GM19328 (cell line): ENCODE data around the gene SLC4A8.

ENCODE experiments used
- ATAC-seq: cut with Tn5 transposase; IDR thresholded peaks from one replicate; pipeline ENCODE4 v1.9.1; 2021; ENCODE audit warnings: mild to moderate bottlenecking, moderate library complexity; ENCODE audit not compliant: unreplicated experiment

SLC4A8 gene

DNA sequence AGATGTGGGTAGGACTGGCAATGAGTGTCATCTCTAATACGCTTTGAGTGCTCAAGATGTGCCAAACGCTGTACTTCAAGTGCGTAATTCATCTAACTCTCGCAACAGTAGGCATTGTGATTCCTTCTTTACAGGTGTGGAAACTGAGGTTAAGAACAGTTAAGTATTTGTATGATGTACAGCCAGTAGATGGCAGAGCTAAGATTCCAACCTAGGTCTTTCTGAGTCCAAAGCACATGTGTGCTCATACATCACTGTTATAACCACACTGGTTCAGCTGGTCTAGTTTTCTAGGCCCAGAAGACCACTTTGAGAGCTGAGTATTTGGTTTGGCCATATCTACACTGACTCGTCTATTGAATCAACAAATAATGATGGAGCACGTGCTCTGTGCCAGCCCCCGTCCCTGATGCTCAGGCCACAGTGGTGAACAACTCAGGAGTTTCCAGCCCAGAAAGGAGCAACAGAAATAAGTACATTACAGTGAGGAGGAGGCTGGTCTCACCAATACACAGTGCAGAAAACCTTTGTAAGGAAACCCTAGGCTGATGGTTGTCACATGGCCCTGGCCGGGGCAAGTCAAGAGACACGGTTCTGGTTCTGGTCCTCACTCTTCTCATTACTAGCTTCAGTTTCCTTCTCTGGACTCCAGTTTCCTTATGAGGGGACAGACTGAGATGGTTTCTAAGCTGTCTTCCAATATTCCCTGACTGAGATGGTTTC, 97.1 kb downstream of the SLC4A8 start:
- ATAC-seq: no peak

DNA sequence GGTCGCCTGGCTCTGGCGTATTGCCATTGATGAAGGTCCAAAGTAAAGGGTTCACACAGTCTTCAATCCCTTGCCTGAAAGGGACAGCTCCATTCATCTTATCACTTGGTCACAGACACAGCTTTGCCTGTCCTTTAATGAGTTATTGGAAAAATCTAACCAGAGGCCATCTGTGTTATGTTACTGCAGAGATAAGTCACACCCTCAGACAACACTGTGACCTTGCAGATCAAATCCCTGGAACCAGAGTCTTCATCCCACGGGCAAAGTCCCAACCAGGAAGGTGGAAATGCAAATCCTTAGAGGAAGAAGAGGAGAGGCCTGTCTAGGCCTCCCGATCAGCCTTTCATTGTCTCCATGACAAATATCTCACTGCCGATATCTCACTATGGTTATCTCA, 98.1 kb downstream of the SLC4A8 start:
- ATAC-seq: no peak

DNA sequence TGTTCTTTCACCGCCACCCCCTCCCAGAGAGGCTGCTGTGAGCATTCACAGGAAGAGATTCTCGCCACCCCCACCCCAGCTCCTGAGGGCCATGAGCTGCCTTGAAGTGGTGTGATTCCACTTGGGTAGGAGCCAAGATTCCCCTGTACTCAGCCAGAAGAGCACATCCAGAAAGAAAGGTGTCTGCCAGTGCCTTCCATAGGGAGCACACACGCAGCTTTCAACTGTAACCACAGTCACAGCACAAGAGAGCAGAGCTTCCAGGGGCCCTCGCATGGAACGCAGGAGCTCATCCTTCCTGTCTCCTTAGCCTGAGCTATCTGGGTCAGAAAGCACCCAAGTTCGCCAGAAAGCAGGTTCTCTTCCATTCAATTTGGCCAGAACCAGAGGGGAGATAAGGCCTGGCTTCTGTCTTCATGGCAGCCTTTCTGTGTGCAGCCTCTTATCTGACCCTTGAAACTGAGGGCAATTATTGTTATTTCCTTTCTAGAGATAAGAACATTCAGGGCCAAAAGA, 99.8 kb downstream of the SLC4A8 start:
- ATAC-seq: no peak

DNA sequence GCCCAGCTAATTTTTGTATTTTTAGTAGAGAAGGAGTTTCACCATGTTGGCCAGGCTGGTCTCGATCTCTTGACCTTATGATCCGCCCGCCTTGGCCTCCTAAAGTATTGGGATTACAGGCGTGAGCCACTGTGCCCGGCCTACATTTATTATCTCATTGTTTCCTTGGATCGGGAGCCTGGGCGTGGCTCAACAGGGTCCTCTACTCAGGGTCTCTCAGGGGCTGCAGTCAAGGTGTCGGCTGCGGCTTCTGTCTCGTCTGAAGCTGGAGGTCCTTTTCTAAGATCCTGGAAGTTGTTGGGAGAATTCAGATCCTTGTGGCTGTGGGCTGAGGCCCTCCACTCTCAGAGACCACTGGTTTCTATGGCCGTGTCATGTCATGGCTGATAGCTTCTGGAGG, 100.9 kb downstream of the SLC4A8 start:
- no peak for ATAC-seq

DNA sequence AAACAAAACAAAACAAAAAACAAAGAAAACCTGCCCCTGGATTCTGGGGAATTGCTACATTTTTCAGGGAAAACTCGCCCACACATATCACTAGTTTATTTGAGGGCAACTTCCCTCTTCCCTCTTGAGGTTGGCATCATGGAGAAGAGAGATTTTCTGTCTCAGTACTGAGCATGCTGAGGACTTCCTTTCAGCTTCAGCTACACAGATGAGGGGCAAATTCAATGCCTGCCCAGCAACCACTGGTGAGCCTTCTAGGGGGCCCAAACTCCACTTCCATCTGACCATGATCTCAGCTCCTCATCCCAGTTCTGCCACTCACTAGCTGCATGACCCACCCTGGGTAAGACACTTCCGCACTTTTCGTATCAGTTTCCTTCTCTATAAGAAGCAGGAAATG, 103.3 kb downstream of the SLC4A8 start:
- no peak for ATAC-seq

DNA sequence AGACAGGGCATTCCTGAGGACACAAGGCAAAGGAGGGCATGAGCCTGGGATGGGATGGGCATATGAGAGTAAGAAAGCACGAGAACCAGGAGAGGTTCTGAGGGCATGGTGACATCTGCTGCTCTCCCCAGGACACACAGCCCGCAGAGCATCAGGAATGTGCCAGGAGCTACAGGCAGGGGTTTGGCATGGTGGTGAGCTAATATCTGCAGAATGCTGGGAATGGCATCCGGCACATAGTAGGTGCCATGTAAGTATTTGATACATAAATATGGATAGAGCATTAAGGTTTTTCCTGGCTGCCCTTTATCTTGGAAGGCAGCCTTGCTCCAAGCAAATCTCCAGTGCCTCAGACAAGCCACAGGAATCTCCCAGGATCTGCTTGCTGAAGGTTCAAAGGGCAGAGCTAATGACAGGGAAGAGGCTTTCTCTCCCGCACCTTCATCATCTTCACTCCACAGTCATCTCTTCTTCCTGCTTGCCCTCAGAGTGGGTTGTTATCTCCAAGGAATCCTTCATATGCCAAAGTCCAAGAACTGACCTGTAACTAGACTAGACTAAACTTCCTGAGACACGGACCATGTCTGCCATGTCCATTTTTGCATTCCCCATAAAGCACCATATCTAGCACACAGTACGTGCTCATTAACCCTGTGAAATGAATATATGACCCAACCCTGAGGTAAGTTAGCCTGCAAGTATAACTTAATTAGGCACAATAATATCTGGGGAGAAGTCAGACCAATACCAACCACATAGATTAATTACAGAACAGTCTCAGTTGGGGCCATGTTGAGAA, 104.4 kb downstream of the SLC4A8 start:
- no peak for ATAC-seq

DNA sequence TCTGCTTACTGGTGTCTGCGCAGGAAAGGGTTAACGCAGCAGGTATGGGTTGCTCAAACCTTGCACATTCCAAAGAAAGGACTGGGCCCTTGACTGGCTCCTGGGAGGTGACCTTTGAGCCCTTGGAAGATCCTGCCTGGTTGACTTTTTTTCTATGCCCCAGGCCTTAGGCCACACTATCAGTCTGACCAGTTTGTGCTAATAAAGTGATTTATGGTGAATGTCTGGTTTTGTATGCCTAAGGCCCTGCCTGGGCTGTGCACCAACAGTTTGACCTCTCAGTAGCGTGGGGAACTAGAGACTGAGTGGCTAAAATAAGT, 105.0 kb downstream of the SLC4A8 start:
- no peak for ATAC-seq

DNA sequence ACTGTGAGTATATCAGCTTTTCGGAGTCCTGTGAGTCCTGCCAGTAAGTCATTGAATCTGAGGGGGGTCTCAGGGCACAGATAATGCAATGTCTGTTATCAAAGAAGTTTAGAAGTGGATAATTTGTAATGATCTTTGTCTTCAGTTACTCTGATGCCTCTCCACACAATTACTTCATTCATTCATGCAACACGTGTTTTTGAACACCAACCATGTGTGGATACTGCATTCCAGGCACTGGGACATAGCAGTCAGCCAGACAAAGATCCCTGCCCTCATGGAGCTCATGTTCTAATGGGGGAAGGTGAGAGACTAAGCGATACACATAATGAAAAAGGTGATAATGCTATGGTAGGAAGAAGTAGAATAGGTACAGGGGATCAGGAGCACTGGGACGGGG, 105.6 kb downstream of the SLC4A8 start:
- ATAC-seq: no peak

DNA sequence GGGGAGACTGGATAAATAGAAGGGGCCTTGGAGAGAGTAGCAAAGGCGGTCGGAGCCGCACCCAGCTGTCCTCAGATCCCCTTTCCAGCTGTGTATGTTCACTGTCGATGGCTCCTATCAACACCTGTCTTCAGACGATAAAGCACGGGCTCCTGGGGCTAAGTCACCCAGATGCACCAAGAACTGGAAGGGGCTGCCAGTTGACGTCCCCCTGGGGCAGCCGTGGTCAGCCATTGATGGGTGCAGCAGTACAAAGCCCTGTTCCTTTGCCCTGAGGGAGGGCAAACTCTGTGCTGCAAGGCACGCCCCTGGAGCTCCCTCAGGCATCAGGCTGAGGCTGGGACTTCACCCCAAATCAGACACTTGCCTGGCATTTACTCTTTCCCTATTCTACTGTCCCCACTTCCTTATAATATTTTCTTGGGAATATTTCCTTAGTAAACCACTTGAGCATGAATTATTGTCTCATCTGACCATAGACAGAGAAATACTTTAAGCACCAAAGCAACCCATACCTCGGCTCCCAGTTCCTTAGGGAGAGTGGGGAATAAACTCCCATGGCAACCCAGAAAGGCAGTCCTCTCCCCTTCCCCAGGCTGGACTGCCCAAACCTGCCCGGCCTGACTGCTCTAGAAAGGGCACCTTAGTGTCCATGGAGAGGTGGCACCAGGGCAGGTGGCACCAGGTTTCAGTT, 106.8 kb downstream of the SLC4A8 start:
- no peak for ATAC-seq

DNA sequence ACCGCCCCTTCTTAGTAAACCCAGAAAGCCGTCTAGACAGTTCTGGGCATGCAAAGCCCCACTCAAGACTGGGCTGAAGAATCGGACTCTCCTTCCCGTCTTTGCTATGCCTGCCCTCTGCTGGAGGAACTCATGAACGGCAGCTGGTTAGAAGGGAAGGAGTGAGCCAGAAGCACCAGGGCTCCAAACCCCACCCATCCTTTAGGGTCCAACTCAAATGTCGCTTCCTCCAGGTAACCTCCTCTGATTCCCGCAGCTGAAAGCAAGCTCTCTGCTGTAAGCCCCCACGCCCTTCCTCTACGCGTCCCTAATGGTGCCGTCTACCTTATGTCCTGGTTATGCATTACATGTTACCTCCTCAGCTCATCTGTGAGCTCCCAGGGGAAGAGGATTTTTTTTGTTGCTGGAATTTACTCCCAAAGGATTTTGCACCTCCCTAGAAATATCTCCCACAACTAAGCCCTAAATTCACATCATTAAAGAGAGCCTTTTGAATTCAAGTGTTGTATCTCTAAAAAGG, 107.4 kb downstream of the SLC4A8 start:
- no peak for ATAC-seq

DNA sequence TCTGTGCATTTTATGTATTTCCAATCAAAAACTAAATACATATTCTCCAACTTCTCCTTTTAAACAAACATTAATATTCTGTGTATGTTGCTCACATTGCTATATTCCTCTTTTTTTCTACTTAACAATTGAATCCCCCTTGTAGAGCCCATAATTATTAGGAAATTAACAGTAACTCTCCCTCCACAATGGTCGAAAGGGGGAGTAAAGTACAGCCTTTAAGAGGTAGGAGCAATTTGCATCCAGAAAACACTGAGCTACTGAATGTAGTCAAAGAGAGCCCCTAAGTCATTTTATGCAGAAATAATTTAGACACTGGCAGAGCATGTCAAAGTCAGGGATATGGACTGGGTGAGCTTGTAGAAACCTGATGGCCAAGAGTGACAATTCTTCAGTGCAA, 109.2 kb downstream of the SLC4A8 start:
- no peak for ATAC-seq

DNA sequence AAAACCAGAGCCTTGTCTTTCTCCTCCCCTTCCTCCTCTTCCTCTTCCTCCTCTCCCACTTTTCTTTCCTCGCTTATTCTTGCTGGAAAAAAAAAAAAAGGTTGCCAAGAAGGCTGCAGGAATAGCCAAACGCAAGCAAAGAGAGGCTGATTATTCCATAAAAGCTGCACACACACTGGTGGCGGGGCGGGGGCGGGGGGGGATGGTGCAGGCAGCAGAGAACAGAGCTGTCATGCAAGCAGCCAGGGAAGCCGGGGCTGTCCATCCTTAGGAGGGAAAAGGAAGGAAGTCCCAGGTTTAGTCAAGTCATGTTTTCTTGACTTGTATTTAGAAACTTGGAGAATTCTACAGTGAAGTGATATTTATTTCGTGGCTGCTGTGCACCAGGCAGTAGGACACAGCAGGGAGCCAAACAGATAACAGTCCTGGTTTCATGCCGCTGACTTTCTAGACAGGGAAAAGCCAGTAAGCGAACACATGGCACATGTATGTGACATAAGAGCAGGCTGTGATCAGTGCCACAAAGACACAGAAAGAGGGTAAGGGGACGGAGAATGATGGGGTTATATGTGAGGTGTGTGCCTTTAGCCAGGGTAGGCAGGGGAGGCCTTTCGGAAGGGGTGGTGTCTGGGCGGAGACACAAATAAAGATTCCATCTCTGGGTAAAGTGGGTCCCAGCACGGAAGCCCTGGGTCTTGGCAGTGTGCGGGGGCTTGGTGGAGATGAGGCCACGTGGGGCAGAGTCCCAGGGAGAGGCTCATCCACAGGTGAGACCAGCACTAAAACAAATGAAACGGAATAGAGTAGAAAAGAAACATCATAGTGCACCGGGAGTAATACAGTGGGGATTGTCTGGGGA, 109.8 kb downstream of the SLC4A8 start:
- ATAC-seq: no peak

DNA sequence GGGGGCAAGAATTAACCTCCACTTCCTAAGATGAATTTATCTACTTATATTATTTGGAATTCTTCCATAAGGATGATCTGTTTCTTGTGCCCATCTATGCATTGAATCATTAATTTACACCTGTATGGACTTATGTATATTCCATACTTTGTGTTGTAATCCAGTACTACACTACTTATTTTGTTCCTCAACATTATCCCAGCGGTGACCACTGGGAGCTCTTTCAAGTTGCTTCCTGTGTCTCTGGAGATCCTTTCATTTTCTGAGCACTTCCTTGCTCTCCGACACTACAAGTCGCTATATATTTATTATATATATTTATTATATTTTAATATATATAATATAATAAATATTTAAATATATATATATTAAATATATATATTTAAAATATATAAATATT, 111.5 kb downstream of the SLC4A8 start:
- no peak for ATAC-seq

DNA sequence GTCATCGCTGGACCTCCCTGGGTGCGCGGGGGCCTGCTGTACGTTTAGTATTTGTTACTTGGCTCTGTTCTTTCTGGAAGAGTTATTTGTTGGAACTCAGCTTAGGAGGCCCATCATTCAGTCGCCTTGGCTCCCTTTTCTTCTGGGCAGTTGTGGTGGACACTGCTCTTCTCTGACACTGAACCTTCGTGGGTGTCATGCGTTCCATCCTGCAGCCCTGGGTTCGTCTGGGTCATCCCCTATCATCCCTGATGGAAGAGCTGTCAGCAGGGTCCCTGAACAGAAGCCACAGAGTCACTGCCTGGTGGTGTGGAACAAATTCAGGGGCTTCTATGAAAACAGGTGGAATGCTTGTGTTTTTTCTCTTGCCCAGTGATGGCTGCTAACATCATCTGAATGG, 113.5 kb downstream of the SLC4A8 start:
- ATAC-seq: no peak

DNA sequence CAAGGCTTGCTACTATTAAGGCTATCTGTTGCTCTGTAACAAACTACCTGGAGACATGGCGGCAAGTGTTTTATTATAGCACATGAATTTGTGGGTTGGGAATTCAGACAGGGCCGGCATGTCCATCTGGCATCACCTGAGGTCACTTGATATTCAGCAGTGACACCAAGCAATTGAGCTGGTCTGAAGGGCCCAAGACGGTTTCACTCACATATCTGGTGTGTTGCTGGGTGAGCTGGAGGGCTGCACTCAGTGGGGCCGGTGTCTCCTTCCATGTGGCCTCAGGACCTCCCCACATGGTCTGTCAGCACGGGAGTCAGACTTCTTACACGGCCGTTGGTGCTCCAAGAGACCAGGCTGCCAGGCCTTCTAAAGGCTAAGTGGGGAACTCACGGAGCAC, 114.0 kb downstream of the SLC4A8 start:
- ATAC-seq: no peak

DNA sequence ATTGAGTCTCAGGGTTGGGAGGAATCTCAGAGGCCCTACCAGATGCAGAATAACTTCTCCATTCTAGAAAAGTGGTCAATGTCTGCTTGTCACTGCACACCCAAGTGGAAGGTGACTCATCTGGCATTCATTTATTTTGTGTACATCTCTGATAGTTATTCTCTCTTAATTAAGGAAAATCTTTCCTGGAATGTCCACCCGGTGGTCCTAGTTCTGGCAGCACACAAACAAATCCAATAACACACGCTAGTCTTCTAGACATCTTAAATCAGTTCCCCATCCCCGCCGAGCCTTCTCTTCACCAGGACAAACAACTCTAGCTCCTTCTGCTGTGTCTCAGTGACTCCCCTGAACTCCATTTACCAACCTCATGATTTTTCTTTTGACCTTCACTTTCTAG, 116.4 kb downstream of the SLC4A8 start:
- no peak for ATAC-seq

DNA sequence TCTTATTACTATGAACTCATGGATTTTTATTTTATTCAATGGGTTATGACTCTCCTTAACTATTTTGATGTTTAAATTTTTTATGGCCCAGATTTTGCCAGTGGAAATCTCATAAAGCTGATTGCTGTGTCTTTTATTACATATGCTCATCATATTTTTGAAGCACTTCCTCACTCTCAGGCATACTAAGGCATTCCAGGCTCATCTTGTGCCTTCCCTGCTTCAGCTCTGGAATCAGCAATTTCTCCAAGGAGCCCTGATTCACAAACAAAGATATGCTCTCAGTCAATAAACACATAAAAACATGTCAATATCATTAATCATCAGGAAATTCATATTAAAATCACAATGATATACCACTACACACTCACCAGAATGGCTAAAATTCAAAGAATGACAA, 121.5 kb downstream of the SLC4A8 start:
- ATAC-seq: no peak

DNA sequence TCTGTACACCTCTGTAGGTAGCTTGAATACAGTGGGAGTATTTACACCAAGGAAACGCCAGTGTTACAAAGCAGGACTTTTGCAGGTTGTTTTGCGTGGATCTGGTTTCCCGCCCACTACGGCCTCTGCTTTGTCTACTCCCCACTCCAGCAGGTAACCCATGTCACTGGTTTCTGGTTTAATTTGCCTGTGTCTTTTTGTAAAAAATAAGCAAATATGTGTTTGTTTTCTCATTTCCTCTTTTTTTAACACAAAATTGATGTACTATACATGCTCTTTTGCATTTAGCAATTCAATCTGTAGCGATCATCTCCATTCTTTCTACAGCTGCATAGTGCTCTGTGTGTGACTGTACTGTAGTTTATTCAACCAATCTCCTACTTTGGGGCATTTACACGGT, 123.0 kb downstream of the SLC4A8 start:
- ATAC-seq: no peak

DNA sequence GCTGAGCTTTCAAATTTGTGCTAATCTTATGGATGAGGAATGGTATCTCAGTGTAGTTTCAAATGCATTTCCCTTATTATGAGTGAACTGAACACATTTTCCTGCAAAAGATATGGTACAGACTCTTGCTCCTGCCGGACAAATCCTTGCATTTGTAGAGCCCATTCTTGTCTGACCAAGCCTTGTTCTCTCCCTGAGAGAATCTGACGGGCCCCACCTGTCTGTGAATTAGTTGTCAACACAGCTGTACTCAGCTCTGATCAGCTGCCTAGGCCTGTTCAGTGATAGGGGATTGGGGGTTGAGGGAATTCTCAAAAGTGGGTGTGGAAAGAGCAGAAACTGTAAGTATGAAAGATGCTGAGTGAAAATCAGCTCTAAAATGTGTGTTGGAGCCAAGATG, 123.6 kb downstream of the SLC4A8 start:
- no peak for ATAC-seq

DNA sequence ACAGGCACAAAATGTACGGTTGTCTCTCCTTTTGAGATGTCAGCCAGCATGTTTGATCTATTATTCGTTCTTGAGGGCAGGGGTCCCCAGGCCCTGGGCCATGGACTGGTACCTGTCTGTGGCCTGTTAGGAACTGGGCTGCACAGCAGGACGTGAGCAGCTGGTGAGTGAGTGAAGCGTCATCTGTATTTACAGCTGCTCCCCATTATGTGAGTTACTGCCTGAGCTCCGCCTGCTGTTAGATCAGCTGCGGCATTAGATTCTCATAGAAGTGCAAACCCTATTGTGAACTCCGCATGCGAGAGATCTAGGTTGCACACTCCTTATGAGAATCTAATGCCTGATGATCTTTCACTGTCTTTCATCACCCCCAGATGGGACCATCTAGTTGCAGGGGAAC, 125.0 kb downstream of the SLC4A8 start:
- no peak for ATAC-seq
